Ovary (tissue), 9 donors: ENCODE data around the gene RGS4. TPM values are rescaled to one million over a fixed set of nuclear protein-coding genes. Genes with fewer than 3 reads are reported as not detected.
A peak's percentile ranks its signal among the peaks of the same experiment; 100 is the strongest.

Experiments
- DNase-seq, 5 donors: peaks; one replicate each; pipeline ENCODE4 v3.0.0-alpha.2; 2019 to 2020
- H3K27ac ChIP-seq, 2 donors: fragments of 200-600 bp; one replicate each; pipeline versions ENCODE4 v1.5.1 to v1.8.0; 2019 to 2022
- H3K27me3 ChIP-seq: fragments of 200-600 bp; one replicate; pipeline ENCODE4 v1.8.0; 2022
- H3K36me3 ChIP-seq: fragments of 200-600 bp; sonication (generic); one replicate; pipeline ENCODE4 v1.5.1; 2019
- H3K4me1 ChIP-seq: one replicate; pipeline ENCODE4 v1.8.1; 2013; ENCODE audit warnings: mild to moderate bottlenecking, moderate library complexity; ENCODE audit not compliant: insufficient read depth
- H3K4me3 ChIP-seq: fragments of 200-600 bp; sonication (generic); one replicate; pipeline ENCODE4 v1.5.1; 2017
- H3K9me3 ChIP-seq, 2 donors: fragments of 200-600 bp in 1 of 2; sonication (generic) in 1 of 2; one replicate each; pipeline versions ENCODE4 v1.5.1 to v1.8.1; 2013 to 2019; ENCODE audit warnings: mild to moderate bottlenecking in 1 of 2, moderate library complexity in 1 of 2
- EP300 ChIP-seq: sonication (generic); formaldehyde crosslinking; IDR thresholded peaks from one replicate; pipeline ENCODE4 v1.6.1; 2017; ENCODE audit warnings: antibody characterized with exemption
- POLR2A ChIP-seq: fragments of 450-650 bp; IDR thresholded peaks from one replicate; pipeline ENCODE4 v1.6.1; 2017; ENCODE audit warnings: antibody characterized with exemption, mild to moderate bottlenecking, moderate library complexity
- WGBS, 3 donors: extraction: QIAGEN DNeasy Blood & Tissue Kit in 1 of 3; methylation state at CpG; one replicate each; pipeline versions ENCODE4 v1.1.5 to v1.1.7; 2013 to 2017; 5-methylcytosine and 5-hydroxymethylcytosine counted together
- intact Hi-C, 4 donors: fragments of 100-400 bp; cut with DNase I; formaldehyde crosslinking; loops; one replicate each; pipeline versions ENCODE4 v1.11.0 to v1.15.1; 2022 to 2023
- polyA plus RNA-seq, 2 donors: library from polyadenylated mRNA; stranded (reverse); fragments of 200-250 nt in 1 of 2; fragments of 350-450 nt in 1 of 2; fragmentation: Illumina TruSeq in 1 of 2; extraction: RNeasy Lipid Tissue Mini Kit (QIAGEN cat#74804) in 1 of 2; gene quantifications; one replicate each; pipeline ENCODE4 v1.2.3, GENCODE V29; 2013 to 2014
- total RNA-seq, 7 donors: library from RNA; depleted of rRNA in 2 of 7; stranded (reverse); fragments of >200 nt in 2 of 7; fragmentation: NEBNext Ultra II Directional in 3 of 7; extraction: Animal tissue kit (Norgen Biotek cat#: 25700) in 3 of 7; gene quantifications; one replicate each; pipeline versions ENCODE4 v1.1.0 to v1.2.4, GENCODE V29; 2016 to 2023
- TF ChIP-seq, protein P1 (sequence below), 3 donors: fragments of 450-650 bp in 2 of 3; fragments of 200-600 bp in 1 of 3; IDR thresholded peaks; one replicate each; pipeline versions ENCODE4 v1.5.1 to v1.8.0; 2016 to 2022; ENCODE audit warnings: antibody characterized with exemption in 3 of 3, mild to moderate bottlenecking in 1 of 3
- donor health status: DM: no; HTN: no; CAD: no; lungs with moderate emphysema.
- donor health status: DM: no; HTN: no; CAD: no.
- donor health status: Bipolar disorder and iron deficiency.
- donor health status: DM: yes; HTN: yes; CAD: no.
- donor health status: DM: no; HTN: no; CAD: no.
- donor health status: DM: yes; HTN: yes; CAD: no.

Gene RGS4
- total and polyA plus RNA-seq, 9 donors, result 0.20 to 66.7 (median 2.9) TPM

DNA sequence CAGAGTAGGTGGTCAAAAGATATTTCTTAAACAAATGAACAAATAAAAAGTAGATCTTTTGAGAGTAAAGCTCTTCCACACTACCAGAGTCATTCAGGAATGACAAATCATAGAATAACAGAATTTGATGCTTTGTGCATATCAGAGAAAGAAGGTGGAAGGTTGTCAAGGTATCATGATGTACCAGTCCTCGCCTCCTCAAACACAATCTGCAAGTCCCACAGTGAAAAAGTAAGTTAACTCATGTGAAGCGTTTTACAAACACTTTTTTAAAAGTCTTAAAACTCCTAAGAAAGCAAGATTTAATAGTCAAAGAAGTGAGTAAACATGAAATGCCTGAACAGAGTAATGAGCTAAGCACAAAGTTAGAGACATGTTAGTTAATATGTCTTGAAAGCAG is 2.5 kb upstream of the RGS4 start:
- TF ChIP-seq EP300, result no peak
- TF ChIP-seq POLR2A, result no peak
- TF ChIP-seq, protein P1, sequence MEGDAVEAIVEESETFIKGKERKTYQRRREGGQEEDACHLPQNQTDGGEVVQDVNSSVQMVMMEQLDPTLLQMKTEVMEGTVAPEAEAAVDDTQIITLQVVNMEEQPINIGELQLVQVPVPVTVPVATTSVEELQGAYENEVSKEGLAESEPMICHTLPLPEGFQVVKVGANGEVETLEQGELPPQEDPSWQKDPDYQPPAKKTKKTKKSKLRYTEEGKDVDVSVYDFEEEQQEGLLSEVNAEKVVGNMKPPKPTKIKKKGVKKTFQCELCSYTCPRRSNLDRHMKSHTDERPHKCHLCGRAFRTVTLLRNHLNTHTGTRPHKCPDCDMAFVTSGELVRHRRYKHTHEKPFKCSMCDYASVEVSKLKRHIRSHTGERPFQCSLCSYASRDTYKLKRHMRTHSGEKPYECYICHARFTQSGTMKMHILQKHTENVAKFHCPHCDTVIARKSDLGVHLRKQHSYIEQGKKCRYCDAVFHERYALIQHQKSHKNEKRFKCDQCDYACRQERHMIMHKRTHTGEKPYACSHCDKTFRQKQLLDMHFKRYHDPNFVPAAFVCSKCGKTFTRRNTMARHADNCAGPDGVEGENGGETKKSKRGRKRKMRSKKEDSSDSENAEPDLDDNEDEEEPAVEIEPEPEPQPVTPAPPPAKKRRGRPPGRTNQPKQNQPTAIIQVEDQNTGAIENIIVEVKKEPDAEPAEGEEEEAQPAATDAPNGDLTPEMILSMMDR (IDR thresholded peaks at IDR 0.05), result no peak
- Histone ChIP-seq H3K27ac (no peak overlapping the region), H3K36me3 (no peaks in the 10 kb centered on the region), H3K9me3 (no peaks in the 10 kb centered on the region), H3K4me3 (no peak overlapping the region), H3K4me1 (no peaks in the 10 kb centered on the region), H3K27me3 (no peaks in the 10 kb centered on the region)
- no peak for DNase-seq
- WGBS, 3 donors, result 87 to 91% (median 90%) methylated on average over 2 of the region's 2 CpGs
- intact Hi-C loops, result no loop called here

DNA sequence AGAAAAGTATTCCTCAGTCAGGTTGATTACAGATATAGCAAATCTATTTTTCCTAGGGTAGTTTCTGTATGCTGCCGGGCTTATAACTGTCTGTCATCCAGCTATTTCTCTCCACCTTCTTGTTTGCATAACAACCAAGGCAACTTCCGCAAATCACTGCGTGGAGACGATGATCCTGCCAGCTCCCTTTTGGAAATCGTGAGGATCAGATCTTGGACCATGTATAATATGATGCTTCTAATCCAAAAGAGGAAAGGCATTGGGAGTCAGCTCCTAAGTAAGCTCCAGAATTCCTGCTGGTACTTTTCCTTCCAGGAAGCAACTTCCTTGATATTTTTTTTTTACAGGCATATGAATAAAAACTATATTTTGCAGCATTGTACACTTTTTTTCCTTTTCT is 445 bp upstream of the RGS4 start:
- H3K27ac ChIP-seq, result no peak overlapping the region
- no peaks in the 10 kb centered on the region for H3K4me1 ChIP-seq
- H3K9me3 ChIP-seq, result no peaks in the 10 kb centered on the region
- no peak for TF ChIP-seq EP300
- intact Hi-C loops, result no loop called here
- H3K36me3 ChIP-seq, result no peaks in the 10 kb centered on the region
- no peak overlapping the region for H3K4me3 ChIP-seq
- H3K27me3 ChIP-seq, result no peaks in the 10 kb centered on the region
- no peak for DNase-seq
- 1 to 2% (median 2%) methylated on average over 5 of the region's 5 CpGs for WGBS, 3 donors

DNA sequence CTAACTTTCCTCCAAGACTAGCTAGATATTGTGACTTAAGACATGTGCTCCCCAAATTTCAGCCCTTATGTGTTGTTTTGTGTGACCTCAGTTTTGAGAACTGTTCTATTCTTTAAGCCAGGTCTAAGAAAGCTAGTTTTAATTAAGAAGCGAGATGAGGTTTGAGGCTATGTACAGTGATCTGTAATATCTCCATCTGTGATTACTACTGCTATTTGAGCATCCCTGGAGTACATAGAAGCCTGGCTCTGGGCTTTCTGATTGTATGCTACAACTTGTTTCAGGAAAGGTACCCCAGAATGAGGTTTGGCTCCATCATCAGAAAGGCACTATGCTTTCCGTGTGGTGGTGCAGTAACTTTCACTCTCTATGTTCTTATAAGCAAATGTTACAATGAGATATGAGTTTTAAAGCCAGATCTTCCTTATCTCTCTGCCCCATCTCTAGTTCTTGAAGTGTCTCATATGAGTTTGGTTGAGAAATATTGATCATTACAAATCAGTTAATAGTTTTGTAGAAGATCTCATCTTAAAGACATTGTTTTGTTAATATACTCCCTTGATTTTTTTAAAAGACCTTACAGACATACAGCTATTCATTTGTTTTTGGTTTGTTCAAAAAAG is 605 bp downstream of the RGS4 start:
- peak overlapping the region; percentile 10 for H3K4me3 ChIP-seq
- H3K4me1 ChIP-seq, result no peaks in the 10 kb centered on the region
- H3K27me3 ChIP-seq, result no peaks in the 10 kb centered on the region
- 18 to 26% (median 19%) methylated on average over 2 of the region's 2 CpGs for WGBS, 3 donors
- no peak overlapping the region for H3K27ac ChIP-seq
- intact Hi-C loops, result no loop called here
- DNase-seq, result no peak
- TF ChIP-seq EP300 (no peak), POLR2A (no peak)
- TF ChIP-seq, protein P1 (IDR thresholded peaks at IDR 0.05), result no peak
- no peaks in the 10 kb centered on the region for H3K36me3 ChIP-seq
- H3K9me3 ChIP-seq, result no peaks in the 10 kb centered on the region

DNA sequence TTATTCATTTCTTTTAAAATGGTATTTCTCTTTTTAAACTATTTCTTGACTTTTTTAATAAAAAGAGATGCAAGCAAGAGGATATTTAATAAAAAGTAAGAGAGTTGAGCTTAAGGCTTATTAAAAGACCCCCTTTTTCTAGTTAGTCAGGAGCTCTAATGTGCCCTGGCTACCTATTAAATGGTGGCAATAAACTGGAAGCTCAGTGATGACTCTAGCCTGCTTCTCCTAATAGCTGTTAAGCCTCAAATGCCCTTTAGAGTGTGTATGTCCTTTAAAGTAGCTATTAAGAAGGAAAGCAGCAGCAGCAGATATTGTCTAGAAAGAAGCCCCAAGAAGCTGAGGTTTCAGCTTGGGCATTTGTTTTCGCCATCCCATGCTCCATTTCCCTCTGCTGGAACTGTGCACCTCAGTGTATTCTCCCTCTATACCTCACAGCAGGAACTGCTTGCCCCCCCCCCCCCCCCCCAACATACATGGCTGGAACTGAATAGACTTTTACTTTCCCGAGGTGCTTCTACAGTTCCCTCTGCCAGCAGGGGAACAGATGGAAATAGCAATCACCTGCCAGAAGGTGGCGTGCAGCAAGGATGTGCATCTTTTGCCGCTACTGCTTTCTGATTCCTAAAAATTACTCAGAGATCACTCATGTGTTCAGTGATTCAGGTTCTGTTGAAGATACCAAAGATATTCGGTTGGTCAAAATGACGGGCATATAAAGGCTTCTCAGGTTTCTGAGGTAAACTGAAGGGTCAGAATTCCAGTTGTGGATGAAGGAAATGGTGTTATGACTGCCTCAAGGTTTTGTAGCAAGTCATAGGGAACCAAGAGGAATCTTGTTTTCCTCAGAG is 2.5 kb downstream of the RGS4 start:
- no peak overlapping the region for H3K27ac ChIP-seq

More for the DNA sequence above, 2.5 kb downstream of the RGS4 start:
- no peaks in the 10 kb centered on the region for H3K9me3 ChIP-seq
- intact Hi-C loops, result no loop called here
- no peaks in the 10 kb centered on the region for H3K27me3 ChIP-seq
- no peaks in the 10 kb centered on the region for H3K36me3 ChIP-seq
- no peaks in the 10 kb centered on the region for H3K4me1 ChIP-seq
- TF ChIP-seq, protein P1 (IDR thresholded peaks at IDR 0.05), result peak in 2 of 3 donors; percentile 19 to 27
- TF ChIP-seq POLR2A, result no peak
- TF ChIP-seq EP300, result no peak
- DNase-seq, result peak in 4 of 5 donors; percentile 26 to 53 (median 40)
- WGBS, 3 donors, result 9 to 16% (median 12%) methylated on average over 6 of the region's 6 CpGs
- H3K4me3 ChIP-seq, result no peak overlapping the region
